ENCODE data around the gene ARG2.

ARG2 gene

DNA sequence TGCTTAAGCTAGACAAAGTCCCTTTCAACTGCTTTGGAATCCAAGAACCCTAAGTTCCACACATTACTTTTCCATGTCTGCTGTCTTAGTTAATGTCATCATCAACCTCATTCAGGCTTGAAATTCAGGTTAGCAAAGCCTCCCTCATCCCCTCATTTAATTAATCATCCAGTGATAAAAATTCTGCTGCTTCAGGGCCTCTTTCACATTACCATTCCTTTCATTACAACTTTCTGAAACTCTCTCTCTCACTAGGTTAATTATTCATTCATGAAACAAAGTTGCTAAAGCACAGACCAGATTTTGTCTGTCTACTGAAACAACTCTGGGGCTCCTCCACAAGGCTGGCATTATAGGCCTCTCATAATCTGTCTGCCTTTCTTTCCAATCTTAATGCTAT is 64.1 kb downstream of the ARG2 start:
- H4K20me1 ChIP-seq (ENCODE audit: insufficient read depth, low read length): peaks cover 6% of the 10 kb centered on the region; the same call in 1 of the 2 replicates
- no peak overlapping the region for H3K4me2 ChIP-seq (ENCODE audit: insufficient read depth, low read length)
- peaks cover 87% of the 10 kb centered on the region for H3K36me3 ChIP-seq (ENCODE audit: insufficient read depth, low read length)
- no peak for ATAC-seq (ENCODE audit: insufficient read depth, low read depth)
- no peak for DNase-seq
- no peaks in the 10 kb centered on the region for H3K9me3 ChIP-seq (ENCODE audit: insufficient read depth, low read length, severe bottlenecking)
- H3K79me2 ChIP-seq (ENCODE audit: insufficient read depth, low read length): peaks cover 44% of the 10 kb centered on the region
- no peaks in the 10 kb centered on the region for H3K4me1 ChIP-seq (ENCODE audit: insufficient read depth, low read length)
- H3K9ac ChIP-seq (ENCODE audit: low read depth, low read length): no peak overlapping the region
- no peak overlapping the region for H3K4me3 ChIP-seq (ENCODE audit: low read depth in 1 of 2, low read length in 2 of 2)
- no peaks in the 10 kb centered on the region for H3K27me3 ChIP-seq (ENCODE audit: insufficient read depth, low read length, poor library complexity)
- no peak overlapping the region for H2AFZ ChIP-seq (ENCODE audit: low read depth, low read length)
- H3K27ac ChIP-seq (ENCODE audit: low read length): no peak overlapping the region
- no peak for TF ChIP-seq EZH2 (IDR thresholded peaks at IDR 0.05; ENCODE audit: borderline replicate concordance, low read depth, low read length, severe bottlenecking)
- TF ChIP-seq, protein P1, sequence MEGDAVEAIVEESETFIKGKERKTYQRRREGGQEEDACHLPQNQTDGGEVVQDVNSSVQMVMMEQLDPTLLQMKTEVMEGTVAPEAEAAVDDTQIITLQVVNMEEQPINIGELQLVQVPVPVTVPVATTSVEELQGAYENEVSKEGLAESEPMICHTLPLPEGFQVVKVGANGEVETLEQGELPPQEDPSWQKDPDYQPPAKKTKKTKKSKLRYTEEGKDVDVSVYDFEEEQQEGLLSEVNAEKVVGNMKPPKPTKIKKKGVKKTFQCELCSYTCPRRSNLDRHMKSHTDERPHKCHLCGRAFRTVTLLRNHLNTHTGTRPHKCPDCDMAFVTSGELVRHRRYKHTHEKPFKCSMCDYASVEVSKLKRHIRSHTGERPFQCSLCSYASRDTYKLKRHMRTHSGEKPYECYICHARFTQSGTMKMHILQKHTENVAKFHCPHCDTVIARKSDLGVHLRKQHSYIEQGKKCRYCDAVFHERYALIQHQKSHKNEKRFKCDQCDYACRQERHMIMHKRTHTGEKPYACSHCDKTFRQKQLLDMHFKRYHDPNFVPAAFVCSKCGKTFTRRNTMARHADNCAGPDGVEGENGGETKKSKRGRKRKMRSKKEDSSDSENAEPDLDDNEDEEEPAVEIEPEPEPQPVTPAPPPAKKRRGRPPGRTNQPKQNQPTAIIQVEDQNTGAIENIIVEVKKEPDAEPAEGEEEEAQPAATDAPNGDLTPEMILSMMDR (IDR thresholded peaks at IDR 0.05; ENCODE audit: borderline replicate concordance, extremely low read depth, low read length, poor library complexity, severe bottlenecking): no peak

DNA sequence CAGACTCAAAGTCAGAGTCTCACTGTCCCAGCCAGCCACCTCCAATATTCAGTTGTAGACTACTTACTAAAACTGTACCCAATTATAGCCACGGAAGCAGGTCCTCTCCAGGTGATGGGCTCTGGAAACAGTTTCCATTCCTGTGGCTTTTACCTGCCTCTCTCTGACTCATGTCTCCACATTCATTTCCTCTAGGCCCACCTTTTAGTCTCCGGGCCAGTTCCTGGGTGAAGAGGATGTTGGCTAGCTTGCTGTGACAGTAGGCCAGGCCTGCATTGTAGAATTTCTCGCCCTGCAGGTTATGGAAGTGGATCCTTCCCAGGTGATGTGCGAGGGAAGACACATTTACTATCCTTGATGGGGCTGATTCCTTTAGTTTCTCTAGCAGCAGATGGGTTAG is 70.3 kb downstream of the ARG2 start:
- Histone ChIP-seq H3K27me3 (ENCODE audit: insufficient read depth, low read length, poor library complexity) (no peaks in the 10 kb centered on the region), H3K9ac (ENCODE audit: low read depth, low read length) (no peak overlapping the region), H4K20me1 (ENCODE audit: insufficient read depth, low read length) (peaks cover 51% of the 10 kb centered on the region), H3K4me1 (ENCODE audit: insufficient read depth, low read length) (peaks cover 19% of the 10 kb centered on the region), H3K27ac (ENCODE audit: low read length) (no peak overlapping the region), H3K4me2 (ENCODE audit: insufficient read depth, low read length) (no peak overlapping the region), H3K4me3 (ENCODE audit: low read depth in 1 of 2, low read length in 2 of 2) (no peak overlapping the region), H2AFZ (ENCODE audit: low read depth, low read length) (no peak overlapping the region), H3K36me3 (ENCODE audit: insufficient read depth, low read length) (peaks cover 80% of the 10 kb centered on the region), H3K79me2 (ENCODE audit: insufficient read depth, low read length) (peaks cover 69% of the 10 kb centered on the region), H3K9me3 (ENCODE audit: insufficient read depth, low read length, severe bottlenecking) (no peaks in the 10 kb centered on the region)
- ATAC-seq (ENCODE audit: insufficient read depth, low read depth) (no peak), DNase-seq (no peak)
- no peak for TF ChIP-seq EZH2 (IDR thresholded peaks at IDR 0.05; ENCODE audit: borderline replicate concordance, low read depth, low read length, severe bottlenecking)
- TF ChIP-seq, protein P1 (IDR thresholded peaks at IDR 0.05; ENCODE audit: borderline replicate concordance, extremely low read depth, low read length, poor library complexity, severe bottlenecking): no peak

DNA sequence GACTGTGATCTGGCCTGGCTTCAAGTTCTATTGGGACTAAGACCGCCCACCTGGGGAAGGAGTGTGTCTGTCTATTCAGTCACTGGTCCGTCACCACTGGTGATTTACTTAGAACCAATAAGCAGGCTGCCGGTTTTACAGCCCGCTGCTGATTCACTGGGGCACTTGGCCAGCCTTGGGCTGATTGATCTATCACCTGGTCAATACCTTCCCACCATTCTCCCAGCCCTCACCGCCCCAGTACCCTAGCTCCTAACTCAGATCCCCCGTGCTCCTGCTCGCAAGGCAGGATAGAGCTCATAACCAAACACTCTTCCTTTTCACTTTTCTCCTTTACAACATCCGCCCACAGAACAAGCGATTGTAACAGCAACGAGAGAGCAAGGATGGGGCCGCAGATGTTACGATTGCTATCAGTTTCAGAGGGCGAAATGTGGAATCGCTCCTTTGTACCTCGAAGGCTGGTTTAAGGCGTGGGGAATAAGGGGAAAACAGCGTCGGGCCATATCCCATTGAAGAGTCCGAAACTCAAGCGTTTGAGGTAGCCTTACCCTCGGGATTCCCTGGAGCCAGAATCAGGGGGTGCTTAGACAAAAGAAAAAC is 75.2 kb downstream of the ARG2 start:
- H2AFZ ChIP-seq (ENCODE audit: low read depth, low read length): peak overlapping the region; percentile 89
- H3K27me3 ChIP-seq (ENCODE audit: insufficient read depth, low read length, poor library complexity): no peaks in the 10 kb centered on the region
- H4K20me1 ChIP-seq (ENCODE audit: insufficient read depth, low read length): peaks cover 38% of the 10 kb centered on the region
- peak overlapping the region; percentile 97 for H3K4me2 ChIP-seq (ENCODE audit: insufficient read depth, low read length)
- peak overlapping the region; percentile 85 to 95 for H3K4me3 ChIP-seq (ENCODE audit: low read depth in 1 of 2, low read length in 2 of 2)
- peaks cover 35% of the 10 kb centered on the region for H3K36me3 ChIP-seq (ENCODE audit: insufficient read depth, low read length)
- peaks cover 25% of the 10 kb centered on the region for H3K4me1 ChIP-seq (ENCODE audit: insufficient read depth, low read length)
- DNase-seq (peak; percentile 78), ATAC-seq (ENCODE audit: insufficient read depth, low read depth) (peak; percentile 81)
- peak overlapping the region; percentile 94 for H3K27ac ChIP-seq (ENCODE audit: low read length)
- H3K9ac ChIP-seq (ENCODE audit: low read depth, low read length): peak overlapping the region; percentile 76
- no peak for TF ChIP-seq EZH2 (IDR thresholded peaks at IDR 0.05; ENCODE audit: borderline replicate concordance, low read depth, low read length, severe bottlenecking)
- TF ChIP-seq, protein P1 (IDR thresholded peaks at IDR 0.05; ENCODE audit: borderline replicate concordance, extremely low read depth, low read length, poor library complexity, severe bottlenecking): no peak
- H3K9me3 ChIP-seq (ENCODE audit: insufficient read depth, low read length, severe bottlenecking): no peaks in the 10 kb centered on the region
- peaks cover 54% of the 10 kb centered on the region for H3K79me2 ChIP-seq (ENCODE audit: insufficient read depth, low read length)
